NOMO-1 treated with dmso at 0.1 percent for 144 hours (cell line): Measurements from ENCODE around the gene HNRNPH3.

Experiments
- DNase-seq: peaks from one replicate; lab custom pipeline; 2025; ENCODE audit not compliant: unreplicated experiment; lab: John Stamatoyannopoulos, UW

HNRNPH3 gene

GRCh38 chr10:68371604-68372003 is 39.7 kb downstream of the HNRNPH3 start:
- no peak for DNase-seq

- DNase-seq = no peak
These were observed 53.9 kb downstream of the HNRNPH3 start for GRCh38 chr10:68385740-68386139.
